Lower lobe of right lung (tissue), 2 donors: Measurements from ENCODE around the gene DGCR6L. TPM values are rescaled to one million over a fixed set of nuclear protein-coding genes. Genes with fewer than 3 reads are reported as not detected.
"Not testable (repeated sequence)": the region's sequence is repeated elsewhere in the genome, so short reads cannot be mapped to it uniquely, and the experiment has no call there.

ENCODE experiments used
- ATAC-seq, 2 donors: fragments of 200-7000 bp; cut with Tn5 transposase; one replicate each; pipeline ENCODE4 v1.9.1; 2020 to 2022; ENCODE audit warnings: mild to moderate bottlenecking in 2 of 2, moderate library complexity in 2 of 2
- DNase-seq: peaks from one replicate; pipeline ENCODE4 v3.0.0-alpha.2; 2020
- H3K27ac ChIP-seq: fragments of 200-600 bp; one replicate; pipeline ENCODE4 v1.8.0; 2022
- H3K27me3 ChIP-seq: fragments of 200-600 bp; one replicate; pipeline ENCODE4 v1.8.0; 2022; ENCODE audit warnings: low read depth
- H3K36me3 ChIP-seq: fragments of 200-600 bp; one replicate; pipeline ENCODE4 v1.8.0; 2022; ENCODE audit warnings: mild to moderate bottlenecking
- H3K4me1 ChIP-seq: fragments of 200-600 bp; one replicate; pipeline ENCODE4 v1.8.0; 2022
- H3K4me3 ChIP-seq: fragments of 200-600 bp; one replicate; pipeline ENCODE4 v1.8.0; 2022; ENCODE audit warnings: mild to moderate bottlenecking
- H3K9me3 ChIP-seq: fragments of 200-600 bp; one replicate; pipeline ENCODE4 v1.8.0; 2022
- CTCF ChIP-seq: fragments of 200-600 bp; IDR thresholded peaks from one replicate; pipeline ENCODE4 v1.8.0; 2022; ENCODE audit warnings: antibody characterized with exemption, mild to moderate bottlenecking
- intact Hi-C: fragments of 100-400 bp; cut with DNase I; formaldehyde crosslinking; loops from one replicate; pipeline ENCODE4 v1.11.0; 2022
- total RNA-seq: library from RNA; stranded (reverse); fragmentation: NEBNext Ultra II Directional; extraction: Animal tissue kit (Norgen Biotek cat#: 25700); gene quantifications from one replicate; pipeline ENCODE4 v1.2.1, GENCODE V29; 2021
- donor health status: DM: no; HTN: yes; CAD: no; lungs with severe emphysema.

Gene DGCR6L
- total RNA-seq, 1 donor from 2014 or later, result 31.1 TPM

GRCh38 chr22:20290045-20290392 is 29.8 kb downstream of the DGCR6L start:
- Histone ChIP-seq H3K27me3 (peaks cover 6% of the 10 kb centered on the region), H3K9me3 (no peaks in the 10 kb centered on the region), H3K4me3 (no peak overlapping the region), H3K36me3 (no peaks in the 10 kb centered on the region), H3K27ac (no peak overlapping the region), H3K4me1 (no peaks in the 10 kb centered on the region)
- TF ChIP-seq CTCF, result no peak
- DNase-seq (no peak), ATAC-seq (no peak)
- intact Hi-C loops, result no loop called here

GRCh38 chr22:20289182-20290044 is 30.4 kb downstream of the DGCR6L start:
- not testable (repeated sequence) for H3K27me3 ChIP-seq
- intact Hi-C loops, result loop anchor here (10.0 kb wide), 1 partner anchor 135 kb away; the partner anchor contains the start of gene CCDC188

GRCh38 chr22:20286784-20287423 is 33.0 kb downstream of the DGCR6L start:
- H3K27me3 ChIP-seq, H3K27ac ChIP-seq, DNase-seq, H3K36me3 ChIP-seq, H3K4me1 ChIP-seq, ATAC-seq, H3K9me3 ChIP-seq, H3K4me3 ChIP-seq: not testable (repeated sequence)
- intact Hi-C loops, result loop anchor here (10.0 kb wide), 1 partner anchor 132 kb away; the partner anchor contains the start of gene CCDC188

More at GRCh38 chr22:20289182-20290044, 30.4 kb downstream of the DGCR6L start:
- not testable (repeated sequence) for H3K4me3 ChIP-seq, H3K27ac ChIP-seq, H3K9me3 ChIP-seq, H3K36me3 ChIP-seq, DNase-seq, ATAC-seq, H3K4me1 ChIP-seq

GRCh38 chr22:20286312-20286660 is 33.6 kb downstream of the DGCR6L start:
- H3K4me3 ChIP-seq, ATAC-seq, H3K9me3 ChIP-seq, H3K36me3 ChIP-seq, H3K4me1 ChIP-seq, H3K27me3 ChIP-seq, DNase-seq, H3K27ac ChIP-seq: not testable (repeated sequence)
- intact Hi-C loops, result loop anchor here (10.0 kb wide), 1 partner anchor 131 kb away; the partner anchor contains the start of gene CCDC188

- peak; percentile 75 for TF ChIP-seq CTCF
- H3K4me1 ChIP-seq, H3K27ac ChIP-seq, H3K36me3 ChIP-seq, H3K9me3 ChIP-seq, H3K4me3 ChIP-seq, H3K27me3 ChIP-seq: not testable (repeated sequence)
- peak; percentile 79 for DNase-seq
- intact Hi-C loops, result loop anchor here (10.0 kb wide), 1 partner anchor 131 kb away; the partner anchor contains the start of gene CCDC188
- ATAC-seq, result peak; percentile 88 to 89
Measured at GRCh38 chr22:20285473-20286311, 34.2 kb downstream of the DGCR6L start.

- H3K4me3 ChIP-seq, result no peak overlapping the region
- H3K27me3 ChIP-seq, result no peaks in the 10 kb centered on the region
- no peaks in the 10 kb centered on the region for H3K9me3 ChIP-seq
- no peak for TF ChIP-seq CTCF
- ATAC-seq (peak in 1 of 2 donors; percentile 2), DNase-seq (no peak)
- no peaks in the 10 kb centered on the region for H3K36me3 ChIP-seq
- no peaks in the 10 kb centered on the region for H3K4me1 ChIP-seq
- H3K27ac ChIP-seq, result no peak overlapping the region
- intact Hi-C loops, result loop anchor here (10.0 kb wide), 1 partner anchor 130 kb away; the partner anchor contains the start of gene CCDC188
Measured at GRCh38 chr22:20284471-20285086, 35.3 kb downstream of the DGCR6L start.
